ENCODE measurements around the gene KRT85.

Gene KRT85

DNA sequence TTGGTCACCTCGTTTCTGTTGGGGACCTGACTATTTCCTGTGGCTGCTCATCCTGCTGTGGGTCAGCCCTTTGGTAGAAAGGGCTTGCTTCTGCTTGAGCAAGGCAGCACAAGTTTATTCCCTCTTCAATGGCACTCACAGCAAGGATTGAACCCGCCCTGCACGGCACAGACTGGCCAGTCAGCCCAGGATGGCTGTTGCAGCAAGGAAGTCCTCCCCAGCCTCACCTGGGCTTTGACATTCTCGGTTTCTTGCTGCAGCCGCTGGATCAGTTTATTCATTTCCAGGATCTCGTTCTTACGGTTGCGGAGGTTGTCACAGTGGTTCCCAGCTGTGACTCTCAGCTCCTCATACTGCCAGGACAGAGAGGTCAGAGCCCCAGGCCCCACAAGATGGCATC lies 29.4 kb upstream of the KRT85 start:
- Histone ChIP-seq H3K9me3 (ENCODE audit: control insufficient read depth in 2 of 2, low read length in 2 of 2) (no peaks in the 10 kb centered on the region), H3K9ac (ENCODE audit: low read depth in 1 of 2, low read length in 2 of 2) (no peak overlapping the region), H3K36me3 (ENCODE audit: control insufficient read depth in 2 of 2, insufficient read depth in 2 of 2, low read length in 2 of 2) (no peaks in the 10 kb centered on the region), H3K27me3 (ENCODE audit: control insufficient read depth in 2 of 2, insufficient read depth in 2 of 2, low read length in 2 of 2) (no peaks in the 10 kb centered on the region), H3K4me3 (ENCODE audit: low read length in 2 of 2) (no peak overlapping the region), H3K27ac (ENCODE audit: low read depth in 2 of 2, low read length in 2 of 2) (no peak overlapping the region), H3K4me1 (ENCODE audit: control insufficient read depth in 2 of 2, insufficient read depth in 2 of 2, low read length in 2 of 2) (no peaks in the 10 kb centered on the region)

DNA sequence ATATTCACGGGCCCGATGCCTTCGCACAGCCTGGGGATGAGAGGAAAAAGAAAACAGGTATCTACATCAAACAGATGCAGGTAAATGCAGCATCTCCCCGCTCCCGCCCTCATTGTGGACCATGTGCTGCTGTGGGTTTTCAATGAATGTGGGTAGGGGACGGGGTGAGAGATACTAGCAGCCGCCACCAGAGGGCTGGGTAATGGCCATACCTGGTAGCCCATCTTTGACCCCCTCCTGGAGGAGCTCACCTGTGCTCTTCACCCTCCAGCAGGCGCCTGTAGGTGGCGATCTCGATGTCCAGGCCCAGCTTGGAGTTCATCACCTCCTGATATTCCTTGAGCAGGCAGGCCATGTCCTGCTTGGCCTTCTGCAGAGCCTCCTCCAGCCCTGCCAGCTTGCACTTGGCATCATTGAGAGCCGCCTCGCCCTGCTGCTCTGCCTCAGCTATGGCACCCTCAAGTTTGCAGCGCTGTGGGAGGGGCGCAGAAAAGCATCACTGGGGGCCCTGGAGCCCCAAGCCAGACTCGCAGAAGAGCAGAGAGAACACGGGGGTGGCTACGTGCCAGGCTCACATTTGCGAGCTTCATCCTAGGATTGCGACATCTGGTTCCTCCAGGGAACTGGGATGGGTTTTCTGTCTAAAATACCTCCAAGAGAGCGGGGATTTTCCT lies 28.6 kb upstream of the KRT85 start:
- Histone ChIP-seq H3K4me3 (ENCODE audit: low read length in 2 of 2) (no peak overlapping the region), H3K9me3 (ENCODE audit: control insufficient read depth in 2 of 2, low read length in 2 of 2) (no peaks in the 10 kb centered on the region), H3K9ac (ENCODE audit: low read depth in 1 of 2, low read length in 2 of 2) (no peak overlapping the region), H3K27me3 (ENCODE audit: control insufficient read depth in 2 of 2, insufficient read depth in 2 of 2, low read length in 2 of 2) (no peaks in the 10 kb centered on the region), H3K36me3 (ENCODE audit: control insufficient read depth in 2 of 2, insufficient read depth in 2 of 2, low read length in 2 of 2) (no peaks in the 10 kb centered on the region), H3K27ac (ENCODE audit: low read depth in 2 of 2, low read length in 2 of 2) (no peak overlapping the region), H3K4me1 (ENCODE audit: control insufficient read depth in 2 of 2, insufficient read depth in 2 of 2, low read length in 2 of 2) (no peaks in the 10 kb centered on the region)

DNA sequence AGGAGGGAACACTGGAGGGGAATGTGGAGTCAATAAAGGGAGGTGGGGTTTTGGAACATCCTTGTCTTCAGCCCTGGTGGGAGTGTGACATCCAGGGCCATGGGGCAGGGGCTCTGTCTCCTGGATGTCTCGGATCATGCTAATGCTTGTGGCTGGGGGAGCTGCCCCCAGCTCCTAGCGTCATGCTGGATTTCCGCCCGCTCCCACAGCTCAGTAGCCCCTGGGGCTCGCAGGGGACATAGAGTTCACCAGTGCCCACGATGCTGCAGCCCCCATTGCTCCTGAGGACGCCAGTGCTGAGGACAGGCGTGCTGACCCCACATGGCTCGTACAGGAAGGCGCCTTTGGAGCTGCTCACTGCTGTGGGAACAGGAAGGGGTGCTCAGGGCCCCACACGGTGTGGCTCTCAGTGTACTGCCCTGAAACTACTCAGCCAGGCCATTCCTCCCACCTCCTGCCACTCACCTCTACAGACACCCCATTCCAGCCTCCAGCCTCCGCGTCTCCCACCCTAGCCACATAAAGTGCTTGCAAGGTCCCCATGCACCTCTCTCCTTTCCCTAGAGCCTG lies 27.6 kb upstream of the KRT85 start:
- Histone ChIP-seq H3K9ac (ENCODE audit: low read depth in 1 of 2, low read length in 2 of 2) (no peak overlapping the region), H3K27me3 (ENCODE audit: control insufficient read depth in 2 of 2, insufficient read depth in 2 of 2, low read length in 2 of 2) (no peaks in the 10 kb centered on the region), H3K4me1 (ENCODE audit: control insufficient read depth in 2 of 2, insufficient read depth in 2 of 2, low read length in 2 of 2) (no peaks in the 10 kb centered on the region), H3K4me3 (ENCODE audit: low read length in 2 of 2) (no peak overlapping the region), H3K36me3 (ENCODE audit: control insufficient read depth in 2 of 2, insufficient read depth in 2 of 2, low read length in 2 of 2) (no peaks in the 10 kb centered on the region), H3K27ac (ENCODE audit: low read depth in 2 of 2, low read length in 2 of 2) (no peak overlapping the region), H3K9me3 (ENCODE audit: control insufficient read depth in 2 of 2, low read length in 2 of 2) (no peaks in the 10 kb centered on the region)

DNA sequence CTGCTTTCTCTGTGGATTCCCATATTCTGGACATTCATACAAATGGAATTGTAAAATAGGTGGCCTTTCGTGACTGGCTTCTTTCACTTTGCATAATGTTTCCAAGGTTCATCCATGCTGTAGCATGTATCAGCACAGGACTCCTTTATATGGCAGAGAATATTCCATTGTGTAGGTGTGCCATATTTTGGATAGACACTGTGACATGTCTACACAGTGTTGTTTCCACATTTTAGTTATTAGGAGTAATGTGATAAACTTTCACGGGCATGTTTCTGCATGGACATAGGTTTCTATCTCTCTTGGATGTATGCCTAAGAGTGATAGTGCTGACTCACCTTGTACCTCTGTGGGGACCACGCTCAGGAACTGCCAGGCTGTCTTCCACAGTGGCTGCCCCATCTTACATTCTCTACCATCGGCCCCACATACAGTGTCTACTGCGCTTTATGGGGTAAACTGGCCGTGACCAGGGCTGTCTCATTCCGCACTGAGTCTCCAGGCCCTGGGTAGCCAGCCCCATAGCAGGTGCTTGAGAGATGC lies 25.3 kb upstream of the KRT85 start:
- H3K4me1 ChIP-seq (ENCODE audit: control insufficient read depth in 2 of 2, insufficient read depth in 2 of 2, low read length in 2 of 2): no peaks in the 10 kb centered on the region
- peaks cover 0 to 7% of the 10 kb centered on the region in 2 donors for H3K27me3 ChIP-seq (ENCODE audit: control insufficient read depth in 2 of 2, insufficient read depth in 2 of 2, low read length in 2 of 2)
- no peaks in the 10 kb centered on the region for H3K36me3 ChIP-seq (ENCODE audit: control insufficient read depth in 2 of 2, insufficient read depth in 2 of 2, low read length in 2 of 2)
- no peak overlapping the region for H3K4me3 ChIP-seq (ENCODE audit: low read length in 2 of 2)
- no peak overlapping the region for H3K9ac ChIP-seq (ENCODE audit: low read depth in 1 of 2, low read length in 2 of 2)
- no peak overlapping the region for H3K27ac ChIP-seq (ENCODE audit: low read depth in 2 of 2, low read length in 2 of 2)
- H3K9me3 ChIP-seq (ENCODE audit: control insufficient read depth in 2 of 2, low read length in 2 of 2): no peaks in the 10 kb centered on the region

DNA sequence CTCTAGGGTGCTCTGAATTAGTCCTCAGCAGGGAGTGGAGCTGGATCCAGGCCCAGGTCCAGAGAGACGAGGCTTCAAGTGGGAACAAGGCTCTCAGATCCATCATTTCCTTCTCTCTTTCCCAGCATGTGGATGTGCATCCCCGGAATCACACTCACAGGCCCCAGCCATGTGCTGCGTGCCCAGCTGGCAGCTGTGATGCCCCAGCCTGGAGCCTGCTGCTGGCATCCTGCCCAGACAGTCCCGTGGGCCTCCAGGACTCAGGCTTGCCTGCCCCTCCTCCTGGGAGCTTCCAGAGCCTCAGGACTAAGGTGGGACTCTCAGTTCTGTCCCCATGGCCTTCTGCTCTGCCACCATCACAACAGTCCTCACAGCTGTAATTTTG lies 24.3 kb upstream of the KRT85 start:
- H3K9ac ChIP-seq (ENCODE audit: low read depth in 1 of 2, low read length in 2 of 2): no peak overlapping the region
- no peaks in the 10 kb centered on the region for H3K4me1 ChIP-seq (ENCODE audit: control insufficient read depth in 2 of 2, insufficient read depth in 2 of 2, low read length in 2 of 2)
- H3K4me3 ChIP-seq (ENCODE audit: low read length in 2 of 2): no peak overlapping the region
- H3K9me3 ChIP-seq (ENCODE audit: control insufficient read depth in 2 of 2, low read length in 2 of 2): no peaks in the 10 kb centered on the region
- H3K27me3 ChIP-seq (ENCODE audit: control insufficient read depth in 2 of 2, insufficient read depth in 2 of 2, low read length in 2 of 2): peaks cover 0 to 7% of the 10 kb centered on the region in 2 donors
- H3K36me3 ChIP-seq (ENCODE audit: control insufficient read depth in 2 of 2, insufficient read depth in 2 of 2, low read length in 2 of 2): no peaks in the 10 kb centered on the region
- H3K27ac ChIP-seq (ENCODE audit: low read depth in 2 of 2, low read length in 2 of 2): no peak overlapping the region

DNA sequence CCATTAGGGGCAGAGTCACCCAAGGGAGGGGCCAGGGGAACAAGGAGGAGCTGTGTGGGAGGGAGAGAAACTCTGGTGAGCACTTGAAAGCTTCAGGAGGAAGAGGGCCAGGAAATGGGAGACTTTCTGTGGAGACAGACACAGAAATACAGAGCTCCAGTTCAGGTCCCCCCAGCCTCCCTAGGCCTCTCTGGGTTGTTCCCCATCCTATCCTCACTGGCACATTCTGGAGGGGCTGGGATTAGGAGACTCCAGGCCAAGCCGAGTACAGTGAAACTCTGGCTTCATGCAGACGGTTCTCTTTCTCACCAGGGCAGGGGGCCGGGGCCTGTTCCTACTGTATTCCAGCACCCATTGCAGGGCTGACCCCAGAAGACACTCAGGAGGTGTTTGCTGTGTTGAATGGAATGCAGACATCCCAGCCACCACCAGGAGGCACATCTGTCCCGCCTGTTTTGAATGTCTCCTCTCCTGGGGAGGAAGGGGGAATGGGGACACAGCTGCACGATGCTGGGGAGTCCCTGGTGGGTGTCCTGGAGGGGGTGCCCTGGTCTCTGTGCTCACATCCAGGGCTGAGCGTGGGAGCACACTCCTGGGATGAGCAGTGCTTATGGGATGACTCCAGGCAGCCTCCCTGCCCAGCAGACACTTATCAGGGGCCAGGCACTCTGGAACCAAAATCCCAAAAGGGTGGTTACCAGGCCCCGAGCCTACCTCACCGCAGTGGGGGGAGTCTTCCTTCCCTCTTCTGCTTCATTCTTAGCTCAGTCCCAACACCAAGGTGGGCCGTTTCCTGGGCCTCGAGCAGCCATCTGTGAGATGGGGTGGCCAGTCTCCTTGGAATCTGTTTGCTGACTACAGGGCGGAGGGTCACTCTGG lies 23.7 kb upstream of the KRT85 start:
- H3K4me3 ChIP-seq (ENCODE audit: low read length in 2 of 2): no peak overlapping the region

DNA sequence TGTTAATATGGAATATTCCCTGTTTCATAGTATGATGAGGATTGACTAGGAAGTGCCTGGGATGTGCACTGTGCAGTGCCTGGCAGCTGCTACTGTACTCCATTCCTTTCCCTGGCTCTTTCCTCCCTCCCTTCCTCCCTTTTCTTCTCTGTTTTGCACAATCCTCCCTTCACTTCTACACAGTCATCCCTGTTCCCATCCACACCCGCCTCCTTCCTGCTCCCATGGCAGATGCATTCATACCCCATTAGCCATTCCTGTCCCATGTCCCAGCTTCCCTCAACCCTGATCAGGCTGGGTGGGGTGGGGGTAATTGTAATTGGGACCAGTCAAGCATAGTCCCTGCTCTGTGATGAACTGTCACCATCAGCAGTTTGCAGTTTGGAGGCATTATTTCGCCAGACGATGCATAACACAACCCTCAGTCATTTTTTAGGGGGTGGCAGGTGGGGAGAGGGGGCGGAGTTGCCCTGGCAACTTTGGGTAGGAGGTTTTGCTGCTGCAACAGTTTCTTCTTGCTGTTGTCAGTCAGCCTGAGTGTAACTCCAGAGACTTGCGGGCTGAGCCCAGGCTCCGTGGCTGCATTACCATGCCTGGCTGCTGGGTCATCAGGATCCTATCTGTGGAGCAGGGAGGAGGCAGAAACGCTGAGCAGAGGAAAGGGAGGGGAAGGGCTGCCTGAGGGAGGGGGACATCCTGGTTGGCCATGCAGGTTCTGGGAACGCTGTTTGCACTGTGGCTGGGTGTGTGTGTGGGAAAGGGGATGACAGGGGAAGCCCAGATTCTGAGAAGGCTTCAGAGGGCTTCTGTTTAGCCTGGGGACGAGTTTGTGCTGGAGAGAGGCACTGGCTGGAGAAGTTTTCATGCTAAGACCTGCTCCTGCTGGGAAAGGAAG lies 22.3 kb upstream of the KRT85 start:
- no peak overlapping the region for H3K4me3 ChIP-seq (ENCODE audit: low read length in 2 of 2)
- H3K27me3 ChIP-seq (ENCODE audit: control insufficient read depth in 2 of 2, insufficient read depth in 2 of 2, low read length in 2 of 2): peaks cover 0 to 7% of the 10 kb centered on the region in 2 donors
- no peaks in the 10 kb centered on the region for H3K9me3 ChIP-seq (ENCODE audit: control insufficient read depth in 2 of 2, low read length in 2 of 2)
- H3K9ac ChIP-seq (ENCODE audit: low read depth in 1 of 2, low read length in 2 of 2): no peak overlapping the region
- H3K4me1 ChIP-seq (ENCODE audit: control insufficient read depth in 2 of 2, insufficient read depth in 2 of 2, low read length in 2 of 2): no peaks in the 10 kb centered on the region
- no peak overlapping the region for H3K27ac ChIP-seq (ENCODE audit: low read depth in 2 of 2, low read length in 2 of 2)
- H3K36me3 ChIP-seq (ENCODE audit: control insufficient read depth in 2 of 2, insufficient read depth in 2 of 2, low read length in 2 of 2): no peaks in the 10 kb centered on the region

More for the DNA sequence above, 23.7 kb upstream of the KRT85 start:
- Histone ChIP-seq H3K36me3 (ENCODE audit: control insufficient read depth in 2 of 2, insufficient read depth in 2 of 2, low read length in 2 of 2) (no peaks in the 10 kb centered on the region), H3K27ac (ENCODE audit: low read depth in 2 of 2, low read length in 2 of 2) (no peak overlapping the region), H3K9me3 (ENCODE audit: control insufficient read depth in 2 of 2, low read length in 2 of 2) (no peaks in the 10 kb centered on the region), H3K9ac (ENCODE audit: low read depth in 1 of 2, low read length in 2 of 2) (no peak overlapping the region), H3K27me3 (ENCODE audit: control insufficient read depth in 2 of 2, insufficient read depth in 2 of 2, low read length in 2 of 2) (peaks cover 0 to 7% of the 10 kb centered on the region in 2 donors), H3K4me1 (ENCODE audit: control insufficient read depth in 2 of 2, insufficient read depth in 2 of 2, low read length in 2 of 2) (no peaks in the 10 kb centered on the region)

DNA sequence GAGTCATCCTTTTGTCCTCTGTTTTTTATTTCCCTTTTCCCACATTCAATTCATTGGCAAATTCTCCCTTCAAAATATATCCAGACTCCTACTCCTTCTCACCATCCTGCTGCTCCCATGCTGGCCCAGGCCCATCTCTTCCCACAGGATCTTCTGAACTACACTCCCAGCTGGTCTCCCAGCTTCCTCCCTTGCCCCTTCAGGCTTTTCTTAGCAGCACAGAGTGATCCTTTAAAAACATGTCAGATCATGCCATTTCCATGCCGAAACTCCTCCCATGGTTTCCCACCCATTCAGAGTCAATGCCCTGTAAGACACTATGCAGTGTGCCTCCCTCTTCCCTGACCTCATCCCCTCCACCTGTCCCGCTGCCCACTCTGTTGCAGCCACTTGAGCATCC lies 20.6 kb upstream of the KRT85 start:
- Histone ChIP-seq H3K27me3 (ENCODE audit: control insufficient read depth in 2 of 2, insufficient read depth in 2 of 2, low read length in 2 of 2) (peaks cover 0 to 7% of the 10 kb centered on the region in 2 donors), H3K9me3 (ENCODE audit: control insufficient read depth in 2 of 2, low read length in 2 of 2) (no peaks in the 10 kb centered on the region), H3K4me1 (ENCODE audit: control insufficient read depth in 2 of 2, insufficient read depth in 2 of 2, low read length in 2 of 2) (no peaks in the 10 kb centered on the region), H3K36me3 (ENCODE audit: control insufficient read depth in 2 of 2, insufficient read depth in 2 of 2, low read length in 2 of 2) (no peaks in the 10 kb centered on the region), H3K4me3 (ENCODE audit: low read length in 2 of 2) (no peak overlapping the region), H3K27ac (ENCODE audit: low read depth in 2 of 2, low read length in 2 of 2) (no peak overlapping the region), H3K9ac (ENCODE audit: low read depth in 1 of 2, low read length in 2 of 2) (no peak overlapping the region)

DNA sequence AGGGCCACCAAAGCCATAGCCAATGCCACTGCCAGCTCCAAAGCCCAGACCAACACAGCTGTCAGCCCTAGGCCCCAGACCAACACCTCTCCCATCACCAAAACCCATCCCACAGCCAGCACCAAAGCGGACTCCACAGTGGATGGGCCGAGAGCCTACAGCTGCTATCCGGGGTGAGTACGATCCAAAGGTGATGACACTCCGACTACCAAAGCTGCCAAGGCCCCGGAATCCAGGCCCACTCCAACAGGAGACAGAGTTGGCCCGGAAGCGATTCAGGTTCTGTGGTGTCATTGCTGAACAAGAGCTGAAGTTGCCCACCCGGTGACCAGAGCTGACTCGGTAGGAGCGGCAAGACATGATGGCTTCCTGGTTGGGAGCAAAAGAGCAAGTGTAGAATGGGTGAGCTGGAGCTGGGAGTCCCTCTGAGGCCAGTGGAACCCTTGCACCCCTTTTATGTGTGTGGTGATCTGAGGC lies 18.0 kb upstream of the KRT85 start, which contains the start of gene KRT84:
TSS of gene KRT84 (minus strand) at position 427 of the 477 bp plus-strand sequence. CDS start at position 360, 67 bp downstream.
- no peaks in the 10 kb centered on the region for H3K9me3 ChIP-seq (ENCODE audit: control insufficient read depth in 2 of 2, low read length in 2 of 2)

More for the DNA sequence above, 18.0 kb upstream of the KRT85 start, which contains the start of gene KRT84:
- Histone ChIP-seq H3K4me1 (ENCODE audit: control insufficient read depth in 2 of 2, insufficient read depth in 2 of 2, low read length in 2 of 2) (no peaks in the 10 kb centered on the region), H3K27me3 (ENCODE audit: control insufficient read depth in 2 of 2, insufficient read depth in 2 of 2, low read length in 2 of 2) (peaks cover 0 to 7% of the 10 kb centered on the region in 2 donors), H3K36me3 (ENCODE audit: control insufficient read depth in 2 of 2, insufficient read depth in 2 of 2, low read length in 2 of 2) (no peaks in the 10 kb centered on the region), H3K9ac (ENCODE audit: low read depth in 1 of 2, low read length in 2 of 2) (no peak within 1 kb of the TSS), H3K27ac (ENCODE audit: low read depth in 2 of 2, low read length in 2 of 2) (no peak within 1 kb of the TSS), H3K4me3 (ENCODE audit: low read length in 2 of 2) (no peak within 1 kb of the TSS)

All from mucosa of rectum (tissue), 2 donors.